K562 (cell line): ENCODE data around the gene SFT2D2. TPM values are rescaled to one million over a fixed set of nuclear protein-coding genes. Genes with fewer than 3 reads are reported as not detected.

Source experiments
- BRD9 ChIP-seq: fragments of 450-650 bp; IDR thresholded peaks from 2 replicates; pipeline ENCODE4 v1.6.1; 2018; ENCODE audit warnings: low read depth; ENCODE audit not compliant: partially characterized antibody
- CHAMP1 ChIP-seq: fragments of 450-650 bp; IDR thresholded peaks from 2 replicates; pipeline ENCODE4 v1.6.1; 2016; ENCODE audit warnings: mild to moderate bottlenecking
- CLOCK ChIP-seq: fragments of 250-450 bp; sonication (Bioruptor Pico); IDR thresholded peaks from 2 replicates; pipeline ENCODE4 v1.4.0; 2020; ENCODE audit warnings: mild to moderate bottlenecking, moderate library complexity, borderline replicate concordance
- CREB5 ChIP-seq: fragments of 250-450 bp; sonication (Bioruptor Pico); IDR thresholded peaks from 2 replicates; pipeline ENCODE4 v1.5.0; 2020; ENCODE audit warnings: mild to moderate bottlenecking
- CSDE1 ChIP-seq, 2 experiments: fragments of 450-650 bp; IDR thresholded peaks; 2 replicates each; pipeline ENCODE4 v1.6.1; 2016; ENCODE audit warnings: mild to moderate bottlenecking in 1 of 2
- CTBP1 ChIP-seq: fragments of 450-650 bp; IDR thresholded peaks from 2 replicates; pipeline ENCODE4 v1.6.1; 2016; ENCODE audit warnings: borderline replicate concordance
- HCFC1 ChIP-seq: IDR thresholded peaks from 2 replicates; pipeline ENCODE4 v1.6.1; 2012; ENCODE audit warnings: low read depth, low read length, improper control_type of control experiment
- HMG20B ChIP-seq: fragments of 250-450 bp; sonication (Bioruptor Pico); IDR thresholded peaks from 2 replicates; pipeline ENCODE4 v1.5.0; 2021; ENCODE audit warnings: mild to moderate bottlenecking
- MYNN ChIP-seq, 2 experiments: sonication (generic); formaldehyde crosslinking in 1 of 2; IDR thresholded peaks; 2 replicates each; pipeline versions ENCODE4 v1.5.0 to v1.6.1; 2016 to 2020; ENCODE audit warnings: antibody characterized with exemption in 1 of 2, missing genetic modification reagents in 1 of 2
- NEUROD1 ChIP-seq: fragments of 150-350 bp; IDR thresholded peaks from 2 replicates; pipeline ENCODE4 v1.6.1; 2014; ENCODE audit warnings: borderline replicate concordance, low read length, low read depth; ENCODE audit not compliant: partially characterized antibody
- NFE2L1 ChIP-seq: fragments of 450-650 bp; IDR thresholded peaks from 2 replicates; pipeline ENCODE4 v1.6.1; 2016; ENCODE audit warnings: missing genetic modification characterization, low read depth, mild to moderate bottlenecking, missing compliant biosample characterization, moderate library complexity, borderline replicate concordance
- RBM39 ChIP-seq: fragments of 200-400 bp; formaldehyde crosslinking; optimal IDR thresholded peaks from 2 replicates; pipeline ENCODE3; 2018; ENCODE audit warnings: low read depth, low read length
- SFPQ ChIP-seq: fragments of 200-400 bp; formaldehyde crosslinking; IDR thresholded peaks from 2 replicates; pipeline ENCODE4 v1.6.1; 2017; ENCODE audit warnings: mild to moderate bottlenecking, low read depth, low read length, moderate library complexity
- SIX5 ChIP-seq, 2 experiments: IDR thresholded peaks; 2 replicates each; pipeline ENCODE4 v1.6.1; 2011; ENCODE audit warnings: low read length in 2 of 2, borderline replicate concordance in 1 of 2, low read depth in 1 of 2, mild to moderate bottlenecking in 1 of 2, moderate library complexity in 1 of 2; ENCODE audit not compliant: insufficient read depth in 1 of 2
- SMAD1 ChIP-seq: fragments of 150-350 bp; IDR thresholded peaks from 2 replicates; pipeline ENCODE4 v1.6.1; 2014; ENCODE audit warnings: low read length, low read depth; ENCODE audit not compliant: partially characterized antibody
- ZEB2 ChIP-seq: fragments of 450-650 bp; IDR thresholded peaks from 2 replicates; pipeline ENCODE4 v1.6.1; 2016
- polyA plus RNA-seq, 8 experiments: library from polyadenylated mRNA; depleted of rRNA in 4 of 8; stranded (reverse) in 5 of 8; unstranded in 3 of 8; fragments of >200 nt; fragmentation: Nextera tagmentation in 2 of 8; fragmentation: Illumina TruSeq in 1 of 8; extraction: Ambion mirVana in 2 of 8; extraction: Trizol in 1 of 8; gene quantifications; 2 replicates each; pipeline versions ENCODE4 v1.2.1 to v1.2.3, GENCODE V29; 2011 to 2014; ENCODE audit warnings: inconsistent platforms in 1 of 8, missing spikeins in 1 of 8
- total RNA-seq, 7 experiments: library from RNA; depleted of rRNA in 6 of 7; stranded (reverse); fragments of >200 nt in 6 of 7; fragmentation: Illumina TruSeq in 2 of 7; extraction: Trizol in 2 of 7; gene quantifications; 2 replicates each; pipeline versions ENCODE4 v1.2.1 to v1.2.3, GENCODE V29; 2011 to 2021; ENCODE audit warnings: low replicate concordance in 1 of 7

The SFT2D2 gene
- total and polyA plus RNA-seq, 9 of the 15 experiments (the other 6 are each of a cell fraction or from before 2014, with no cell fraction given) = 3.4 to 50.1 (median 21.6) TPM

GRCh38 chr1:168287237-168287664 is 61.4 kb downstream of the SFT2D2 start (continued):
- TF ChIP-seq CREB5 (CRISPR knock-in tag) (no peak), HMG20B (CRISPR knock-in tag) (no peak), CHAMP1 (peak; percentile 69; the same call in 1 of the 2 replicates), SMAD1 (no peak), HCFC1 (no peak), MYNN (IDR thresholded peaks at IDR 0.05) (no peak), MYNN (CRISPR knock-in tag; IDR thresholded peaks at IDR 0.05) (no peak), RBM39 (no peak), ZEB2 (peak; percentile 37; the same call in 1 of the 2 replicates), SFPQ (no peak), NEUROD1 (no peak), NFE2L1 (tag) (peak; percentile 50; the same call in 1 of the 2 replicates), CTBP1 (peak; percentile 32; the same call in 1 of the 2 replicates), CLOCK (CRISPR knock-in tag) (no peak), SIX5 (IDR thresholded peaks at IDR 0.05; ENCODE audit: borderline replicate concordance in 1 of 2, insufficient read depth in 1 of 2, low read depth in 1 of 2, low read length in 2 of 2) (no peak), BRD9 (no peak), CSDE1 (IDR thresholded peaks at IDR 0.05) (no peak)
